Measurements from ENCODE around the gene TRIO.

Gene TRIO

GRCh38 chr5:14281746-14282181 is 138.6 kb downstream of the TRIO start:
- no peak overlapping the region for H3K27ac ChIP-seq
- H3K4me2 ChIP-seq, result no peak overlapping the region
- H3K4me3 ChIP-seq, result no peak overlapping the region
- peaks cover 29 to 62% (median 51%) of the 10 kb centered on the region in 11 experiments for H3K36me3 ChIP-seq
- H3K4me1 ChIP-seq, result peaks cover 24 to 45% (median 42%) of the 10 kb centered on the region in 10 experiments
- TF ChIP-seq Cebpa-rat (IDR thresholded peaks at IDR 0.05), result no peak
- H3K9me3 ChIP-seq (replicated peaks in 1 of 11), result no peaks in the 10 kb centered on the region
- H4K20me1 ChIP-seq, result peaks cover 30 to 91% (median 69%) of the 10 kb centered on the region in 11 experiments; a peak in 21 of 22 replicates
- no peak overlapping the region for H3K9ac ChIP-seq
- no peaks in the 10 kb centered on the region for H3K27me3 ChIP-seq

GRCh38 chr5:14283139-14283538 is 140.0 kb downstream of the TRIO start:
- Histone ChIP-seq H3K4me3 (no peak overlapping the region), H3K27me3 (no peaks in the 10 kb centered on the region), H3K9me3 (replicated peaks in 1 of 11) (no peaks in the 10 kb centered on the region), H3K4me2 (no peak overlapping the region), H3K9ac (no peak overlapping the region), H4K20me1 (peaks cover 29 to 88% (median 63%) of the 10 kb centered on the region in 11 experiments; a peak in 21 of 22 replicates), H3K4me1 (peaks cover 24 to 41% (median 37%) of the 10 kb centered on the region in 10 experiments), H3K36me3 (peaks cover 32 to 73% (median 54%) of the 10 kb centered on the region in 11 experiments), H3K27ac (no peak overlapping the region)
- no peak for TF ChIP-seq Cebpa-rat (IDR thresholded peaks at IDR 0.05)

GRCh38 chr5:14284392-14285148 is 141.4 kb downstream of the TRIO start:
- TF ChIP-seq Cebpa-rat (IDR thresholded peaks at IDR 0.05), result no peak
- Histone ChIP-seq H3K27me3 (no peaks in the 10 kb centered on the region), H4K20me1 (peaks cover 29 to 74% (median 59%) of the 10 kb centered on the region in 11 experiments; a peak in 21 of 22 replicates), H3K27ac (no peak overlapping the region), H3K4me3 (no peak overlapping the region), H3K4me1 (peaks cover 24 to 39% (median 35%) of the 10 kb centered on the region in 10 experiments), H3K9ac (no peak overlapping the region; a peak in 1 of 22 replicates), H3K36me3 (peaks cover 42 to 78% (median 62%) of the 10 kb centered on the region in 11 experiments), H3K9me3 (replicated peaks in 1 of 11) (no peaks in the 10 kb centered on the region), H3K4me2 (peak overlapping the region in 8 of 11 experiments; percentile 31 to 80 (median 66); a peak in 14 of 22 replicates)

GRCh38 chr5:14286007-14286406 is 142.9 kb downstream of the TRIO start:
- no peak for TF ChIP-seq Cebpa-rat (IDR thresholded peaks at IDR 0.05)
- peak overlapping the region; percentile 59 to 80 (median 67) for H3K4me2 ChIP-seq
- H4K20me1 ChIP-seq, result peaks cover 32 to 71% (median 58%) of the 10 kb centered on the region in 11 experiments; a peak in 21 of 22 replicates

GRCh38 chr5:14286574-14287421 is 143.7 kb downstream of the TRIO start:
- peak overlapping the region in 7 of 11 experiments; percentile 1 to 39 (median 21); a peak in 7 of 22 replicates for H3K27ac ChIP-seq

More at GRCh38 chr5:14286007-14286406, 142.9 kb downstream of the TRIO start:
- no peaks in the 10 kb centered on the region for H3K9me3 ChIP-seq (replicated peaks in 1 of 11)
- peaks cover 24 to 39% (median 35%) of the 10 kb centered on the region in 10 experiments for H3K4me1 ChIP-seq
- no peaks in the 10 kb centered on the region for H3K27me3 ChIP-seq
- H3K4me3 ChIP-seq, result no peak overlapping the region
- H3K36me3 ChIP-seq, result peaks cover 43 to 78% (median 62%) of the 10 kb centered on the region in 11 experiments
- peak overlapping the region in 3 of 11 experiments; percentile 10 to 39 (median 14); a peak in 1 of 22 replicates for H3K27ac ChIP-seq
- peak overlapping the region in 3 of 11 experiments; percentile 6 to 31 (median 20); a peak in 3 of 22 replicates for H3K9ac ChIP-seq

GRCh38 chr5:14292766-14293658 is 149.9 kb downstream of the TRIO start:
- Histone ChIP-seq H3K36me3 (peaks cover 77 to 100% (median 99%) of the 10 kb centered on the region in 11 experiments), H3K27ac (0 out of 22 replicates have a peak overlapping the region, but pooled peaks of 1 of the 11 experiments have one; percentile 8)
- TF ChIP-seq Cebpa-rat (IDR thresholded peaks at IDR 0.05), result no peak

More at GRCh38 chr5:14286574-14287421, 143.7 kb downstream of the TRIO start:
- peaks cover 32 to 68% (median 58%) of the 10 kb centered on the region in 11 experiments; a peak in 21 of 22 replicates for H4K20me1 ChIP-seq
- H3K9me3 ChIP-seq (replicated peaks in 1 of 11), result no peaks in the 10 kb centered on the region
- H3K4me1 ChIP-seq, result peaks cover 24 to 39% (median 35%) of the 10 kb centered on the region in 10 experiments
- H3K4me3 ChIP-seq, result no peak overlapping the region
- H3K27me3 ChIP-seq, result no peaks in the 10 kb centered on the region
- H3K36me3 ChIP-seq, result peaks cover 44 to 78% (median 62%) of the 10 kb centered on the region in 11 experiments
- TF ChIP-seq Cebpa-rat (IDR thresholded peaks at IDR 0.05), result no peak
- peak overlapping the region in 3 of 11 experiments; percentile 6 to 31 (median 20); a peak in 4 of 22 replicates for H3K9ac ChIP-seq
- peak overlapping the region; percentile 59 to 80 (median 67) for H3K4me2 ChIP-seq

GRCh38 chr5:14295610-14296009 is 152.5 kb downstream of the TRIO start:
- H3K9ac ChIP-seq, result no peak overlapping the region
- H3K9me3 ChIP-seq (replicated peaks in 1 of 11), result no peaks in the 10 kb centered on the region
- peaks cover 82 to 100% (median 100%) of the 10 kb centered on the region in 11 experiments for H3K36me3 ChIP-seq
- no peaks in the 10 kb centered on the region; a peak in 1 of 20 replicates for H3K4me1 ChIP-seq
- H3K4me3 ChIP-seq, result no peak overlapping the region
- no peak overlapping the region for H3K27ac ChIP-seq
- no peaks in the 10 kb centered on the region for H3K27me3 ChIP-seq
- no peak for TF ChIP-seq Cebpa-rat (IDR thresholded peaks at IDR 0.05)
- H3K4me2 ChIP-seq, result no peak overlapping the region
- H4K20me1 ChIP-seq, result peaks cover 5 to 64% (median 31%) of the 10 kb centered on the region in 11 experiments; a peak in 17 of 22 replicates

More at GRCh38 chr5:14292766-14293658, 149.9 kb downstream of the TRIO start:
- Histone ChIP-seq H4K20me1 (peaks cover 5 to 57% (median 29%) of the 10 kb centered on the region in 11 experiments; a peak in 17 of 22 replicates), H3K9ac (no peak overlapping the region), H3K4me1 (no peaks in the 10 kb centered on the region; a peak in 1 of 20 replicates), H3K4me3 (no peak overlapping the region), H3K4me2 (no peak overlapping the region), H3K27me3 (no peaks in the 10 kb centered on the region), H3K9me3 (replicated peaks in 1 of 11) (no peaks in the 10 kb centered on the region)

Measured in BLaER1 treated with 17β-estradiol and CSF1 and Interleukin-3, amounts not matched to agents 10 nM and 100 nM (cell line).